Activated T-helper 1 cell treated with Interleukin-2 at 50 U/mL for 16 hours (primary cell): ENCODE measurements around the gene PJA2.
"Not testable (repeated sequence)": the region's sequence is repeated elsewhere in the genome, so short reads cannot be mapped to it uniquely, and the experiment has no call there.

Experiments
- DNase-seq: peaks from one replicate; pipeline ENCODE4 v3.0.0-alpha.2; 2020; ENCODE audit warnings: low read depth

PJA2 gene

GRCh38 chr5:109309326-109310063, 100.3 kb downstream of the PJA2 start:
- DNase-seq: no peak

DNA sequence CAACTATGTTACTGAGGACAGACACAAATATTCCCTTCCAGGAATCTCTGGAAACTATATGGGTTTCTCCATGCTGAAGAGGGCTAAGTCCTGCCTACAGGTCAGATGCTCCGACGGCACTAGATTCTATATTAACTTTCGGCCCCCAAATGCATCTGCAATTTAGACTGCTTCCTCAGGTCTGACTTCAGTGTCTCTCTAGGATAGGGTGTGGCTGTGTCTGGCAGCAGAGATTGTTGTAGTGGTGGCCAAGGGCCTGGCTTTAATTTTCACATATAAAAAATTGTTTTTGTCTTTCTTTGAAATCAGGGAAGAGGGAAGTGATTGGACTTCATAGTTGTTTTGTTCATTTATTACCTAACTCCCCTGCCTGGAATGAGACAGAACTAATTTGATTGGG, 101.8 kb downstream of the PJA2 start:
- DNase-seq: no peak

DNA sequence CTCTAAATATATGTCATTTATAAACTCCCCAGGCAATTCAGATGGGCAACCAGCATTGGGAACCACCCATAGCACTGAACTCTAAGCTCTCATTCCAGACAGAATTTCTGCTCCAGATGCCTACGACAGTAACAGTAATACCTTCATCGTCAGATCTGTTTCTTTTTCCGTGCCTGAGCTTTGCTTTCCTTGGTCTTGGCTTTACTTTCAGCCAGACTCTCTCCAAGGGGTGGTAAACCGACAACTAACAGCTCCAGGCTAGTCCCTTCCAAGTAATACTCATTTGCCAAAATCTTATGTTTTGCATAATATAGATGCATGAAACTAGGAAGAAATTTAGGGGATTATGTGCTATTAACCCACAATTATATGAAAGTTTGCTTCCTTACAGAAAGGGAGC, 102.3 kb downstream of the PJA2 start:
- no peak for DNase-seq

GRCh38 chr5:109305352-109305751, 104.4 kb downstream of the PJA2 start:
- DNase-seq: no peak

DNA sequence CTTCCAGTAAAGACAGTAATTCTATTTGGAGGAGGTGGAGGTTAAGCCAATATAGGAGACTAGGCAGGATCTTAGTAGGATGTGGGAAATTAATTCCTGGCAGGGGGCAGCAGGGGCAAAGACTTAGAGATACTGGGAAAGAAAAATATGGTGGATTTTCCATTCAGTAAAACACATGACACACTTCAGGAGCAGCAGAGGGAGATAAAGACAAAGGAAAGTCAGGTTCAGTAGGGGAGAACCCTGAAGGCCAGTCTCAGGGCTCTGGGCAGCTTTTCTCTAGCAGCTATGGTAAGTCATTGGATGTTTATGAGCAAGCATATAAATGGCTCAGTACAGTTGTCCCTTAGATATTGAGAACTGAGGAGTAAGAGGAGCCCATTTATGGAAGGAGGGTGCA, 105.5 kb downstream of the PJA2 start:
- DNase-seq: no peak

DNA sequence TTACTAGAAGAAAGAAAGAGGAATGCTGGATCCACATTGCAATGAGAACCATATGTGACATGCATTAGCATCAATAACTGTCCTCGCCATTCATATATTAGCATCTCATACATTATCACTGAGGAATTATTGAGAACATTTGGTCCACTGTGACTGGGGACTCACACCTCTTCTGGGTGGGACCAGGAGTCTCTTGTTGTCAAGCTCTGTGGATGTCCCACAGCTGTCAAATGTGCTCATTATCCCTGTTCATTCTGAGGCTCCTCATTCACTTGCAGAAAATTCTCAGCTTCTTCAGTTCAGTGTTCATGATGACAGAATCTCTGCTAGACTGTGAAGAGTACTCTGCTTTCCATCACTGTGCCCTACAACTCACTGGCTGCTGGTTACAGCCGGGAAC, 109.4 kb downstream of the PJA2 start:
- DNase-seq: no peak

GRCh38 chr5:109299557-109299956, 110.2 kb downstream of the PJA2 start:
- no peak for DNase-seq

- DNase-seq: no peak
These were observed 111.0 kb downstream of the PJA2 start for GRCh38 chr5:109298794-109299193.

- DNase-seq: no peak
These were observed 111.9 kb downstream of the PJA2 start for GRCh38 chr5:109297900-109298299.

GRCh38 chr5:109291090-109291489, 118.7 kb downstream of the PJA2 start:
- no peak for DNase-seq

- no peak for DNase-seq
These were observed 119.5 kb downstream of the PJA2 start for GRCh38 chr5:109290231-109290630.

GRCh38 chr5:109286628-109287027, 123.1 kb downstream of the PJA2 start:
- DNase-seq: not testable (repeated sequence)
